ENCODE results near the gene NF2.

DNA sequence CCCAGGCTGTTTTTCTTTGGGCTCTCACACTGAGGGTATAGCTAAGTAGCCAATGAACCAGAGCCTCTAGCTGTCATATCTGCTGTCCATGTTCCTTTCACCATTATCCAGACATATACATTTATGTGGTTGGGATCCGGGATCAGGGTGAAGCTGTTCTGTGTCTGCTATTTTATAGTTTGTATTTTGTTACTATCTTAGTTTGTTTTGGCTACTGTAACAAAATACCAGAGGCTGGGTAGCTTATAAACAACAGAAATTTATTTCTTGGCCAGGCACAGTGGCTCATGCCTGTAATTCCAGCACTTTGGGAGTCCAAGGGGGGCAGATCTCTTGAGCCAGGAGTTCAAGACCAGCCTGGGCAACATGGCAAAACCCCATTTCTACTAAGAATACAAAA, 75.9 kb downstream of the NF2 start:
- TF ChIP-seq, protein P1, sequence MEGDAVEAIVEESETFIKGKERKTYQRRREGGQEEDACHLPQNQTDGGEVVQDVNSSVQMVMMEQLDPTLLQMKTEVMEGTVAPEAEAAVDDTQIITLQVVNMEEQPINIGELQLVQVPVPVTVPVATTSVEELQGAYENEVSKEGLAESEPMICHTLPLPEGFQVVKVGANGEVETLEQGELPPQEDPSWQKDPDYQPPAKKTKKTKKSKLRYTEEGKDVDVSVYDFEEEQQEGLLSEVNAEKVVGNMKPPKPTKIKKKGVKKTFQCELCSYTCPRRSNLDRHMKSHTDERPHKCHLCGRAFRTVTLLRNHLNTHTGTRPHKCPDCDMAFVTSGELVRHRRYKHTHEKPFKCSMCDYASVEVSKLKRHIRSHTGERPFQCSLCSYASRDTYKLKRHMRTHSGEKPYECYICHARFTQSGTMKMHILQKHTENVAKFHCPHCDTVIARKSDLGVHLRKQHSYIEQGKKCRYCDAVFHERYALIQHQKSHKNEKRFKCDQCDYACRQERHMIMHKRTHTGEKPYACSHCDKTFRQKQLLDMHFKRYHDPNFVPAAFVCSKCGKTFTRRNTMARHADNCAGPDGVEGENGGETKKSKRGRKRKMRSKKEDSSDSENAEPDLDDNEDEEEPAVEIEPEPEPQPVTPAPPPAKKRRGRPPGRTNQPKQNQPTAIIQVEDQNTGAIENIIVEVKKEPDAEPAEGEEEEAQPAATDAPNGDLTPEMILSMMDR (IDR thresholded peaks at IDR 0.05; ENCODE audit: low read depth, low read length) = no peak
- no peak for TF ChIP-seq EZH2phosphoT487 (IDR thresholded peaks at IDR 0.05; ENCODE audit: low read depth)

Measured in OCI-LY3 (cell line).